Osteocyte (in vitro differentiated cells): ENCODE measurements around the gene EFCAB6. TPM values are rescaled to one million over a fixed set of nuclear protein-coding genes. Genes with fewer than 3 reads are reported as not detected.

ENCODE experiments used
- DNase-seq: peaks from one replicate; pipeline ENCODE4 v3.0.0; 2021; ENCODE audit warnings: mixed read lengths; ENCODE audit not compliant: unreplicated experiment; ENCODE audit errors: extremely low spot score
- H3K27ac Mint-ChIP-seq: one replicate; pipeline ENCODE4 v1.8.0; 2021; ENCODE audit warnings: mild to moderate bottlenecking, mixed read lengths; ENCODE audit not compliant: unreplicated experiment
- H3K27me3 Mint-ChIP-seq: one replicate; pipeline ENCODE4 v1.8.0; 2021; ENCODE audit warnings: mixed read lengths; ENCODE audit not compliant: unreplicated experiment
- H3K36me3 Mint-ChIP-seq: one replicate; pipeline ENCODE4 v1.8.0; 2021; ENCODE audit warnings: mixed read lengths; ENCODE audit not compliant: unreplicated experiment
- H3K4me1 Mint-ChIP-seq: one replicate; pipeline ENCODE4 v1.8.0; 2021; ENCODE audit warnings: mixed read lengths; ENCODE audit not compliant: unreplicated experiment
- H3K4me3 Mint-ChIP-seq: one replicate; pipeline ENCODE4 v1.8.0; 2021; ENCODE audit warnings: mild to moderate bottlenecking, moderate library complexity, mixed read lengths; ENCODE audit not compliant: unreplicated experiment
- H3K9me3 Mint-ChIP-seq: one replicate; pipeline ENCODE4 v1.8.0; 2021; ENCODE audit warnings: mixed read lengths; ENCODE audit not compliant: unreplicated experiment
- CTCF ChIP-seq: fragments of 200-600 bp; sonication (generic); IDR thresholded peaks from 2 replicates; pipeline ENCODE4 v1.5.0; 2021; ENCODE audit warnings: antibody characterized with exemption, mild to moderate bottlenecking, moderate library complexity
- total RNA-seq: library from RNA; stranded (reverse); gene quantifications from 2 replicates; pipeline ENCODE4 v1.2.1, GENCODE V29; 2021

The EFCAB6 gene
- total RNA-seq, 1 donor from 2014 or later = 1.4 TPM

- Mint-ChIP-seq H3K4me3 (no peak overlapping the region), H3K4me1 (no peaks in the 10 kb centered on the region), H3K9me3 (no peaks in the 10 kb centered on the region), H3K27ac (no peak overlapping the region), H3K36me3 (no peaks in the 10 kb centered on the region), H3K27me3 (no peaks in the 10 kb centered on the region)
- TF ChIP-seq CTCF = no peak
- DNase-seq = no peak
These were observed 328.4 kb downstream of the EFCAB6 start for GRCh38 chr22:43483669-43484068.

DNA sequence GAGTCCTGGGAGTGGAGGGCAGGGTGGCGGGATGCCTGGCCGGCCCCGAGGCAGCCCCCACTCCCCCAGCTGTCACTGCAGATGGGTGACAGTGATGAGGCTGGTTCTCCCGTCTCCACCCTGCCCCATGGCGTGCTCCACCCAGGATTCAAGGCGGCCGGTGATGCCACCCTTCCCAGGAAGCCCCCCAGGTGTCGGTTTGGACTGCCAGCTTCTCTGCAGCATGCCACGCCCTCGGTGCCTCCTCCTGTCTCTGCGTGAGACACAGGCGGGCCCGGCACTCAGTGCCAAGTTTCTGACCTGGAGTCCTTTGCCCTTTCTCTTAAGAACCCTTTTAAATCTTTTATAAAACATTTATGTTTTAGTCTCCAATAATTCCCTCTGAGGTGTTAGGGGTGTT lies 328.8 kb downstream of the EFCAB6 start:
- Mint-ChIP-seq H3K27me3 (no peaks in the 10 kb centered on the region), H3K36me3 (no peaks in the 10 kb centered on the region)
- TF ChIP-seq CTCF = no peak

GRCh38 chr22:43482318-43482625 lies 329.8 kb downstream of the EFCAB6 start:
- Mint-ChIP-seq H3K36me3 (no peaks in the 10 kb centered on the region), H3K27me3 (no peaks in the 10 kb centered on the region), H3K4me1 (no peaks in the 10 kb centered on the region), H3K4me3 (no peak overlapping the region), H3K9me3 (no peaks in the 10 kb centered on the region), H3K27ac (no peak overlapping the region)
- DNase-seq = no peak
- no peak for TF ChIP-seq CTCF

More for the DNA sequence above, 328.8 kb downstream of the EFCAB6 start:
- Mint-ChIP-seq H3K4me1 (no peaks in the 10 kb centered on the region), H3K27ac (no peak overlapping the region), H3K4me3 (no peak overlapping the region), H3K9me3 (no peaks in the 10 kb centered on the region)
- DNase-seq = no peak

GRCh38 chr22:43481568-43482317 lies 330.4 kb downstream of the EFCAB6 start:
- DNase-seq = no peak
- H3K36me3 Mint-ChIP-seq = no peaks in the 10 kb centered on the region
- H3K4me1 Mint-ChIP-seq = no peaks in the 10 kb centered on the region
- no peak overlapping the region for H3K4me3 Mint-ChIP-seq
- H3K27me3 Mint-ChIP-seq = no peaks in the 10 kb centered on the region
- no peak overlapping the region for H3K27ac Mint-ChIP-seq
- H3K9me3 Mint-ChIP-seq = no peaks in the 10 kb centered on the region
- no peak for TF ChIP-seq CTCF

GRCh38 chr22:43479962-43480361 lies 332.1 kb downstream of the EFCAB6 start:
- Mint-ChIP-seq H3K27me3 (no peaks in the 10 kb centered on the region), H3K9me3 (no peaks in the 10 kb centered on the region), H3K36me3 (no peaks in the 10 kb centered on the region), H3K4me1 (no peaks in the 10 kb centered on the region), H3K4me3 (no peak overlapping the region), H3K27ac (no peak overlapping the region)
- no peak for TF ChIP-seq CTCF
- DNase-seq = no peak
